Measurements from ENCODE around the gene LARGE1. TPM values are rescaled to one million over a fixed set of nuclear protein-coding genes. Genes with fewer than 3 reads are reported as not detected.

The LARGE1 gene
- total RNA-seq, 1 donor from 2014 or later: 140 TPM

DNA sequence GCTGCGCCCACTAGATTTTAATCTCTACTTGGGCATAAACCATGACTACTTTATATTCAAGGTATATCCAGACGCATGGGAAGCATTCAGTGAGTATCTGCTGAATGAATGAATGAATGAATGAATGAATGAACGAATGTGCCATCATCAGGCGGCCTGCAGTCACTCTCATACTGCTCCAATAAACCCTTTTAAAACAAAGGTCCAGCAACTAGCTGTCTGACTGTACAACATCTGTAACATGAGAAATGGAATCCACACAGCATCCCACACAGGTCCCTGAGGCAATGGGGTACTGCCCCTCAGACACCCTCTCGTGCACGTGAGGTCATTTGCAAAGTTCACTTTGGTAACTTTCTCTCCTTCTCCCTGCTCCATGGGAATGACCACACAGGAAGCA is 147.5 kb downstream of the LARGE1 start:
- DNase-seq (no peak), ATAC-seq (ENCODE audit: poor library complexity) (no peak)
- intact Hi-C loops (cut with DNase I): loop anchor here (10.0 kb wide), 1 partner anchor 142 kb away; no protein-coding TSS in a partner anchor

DNA sequence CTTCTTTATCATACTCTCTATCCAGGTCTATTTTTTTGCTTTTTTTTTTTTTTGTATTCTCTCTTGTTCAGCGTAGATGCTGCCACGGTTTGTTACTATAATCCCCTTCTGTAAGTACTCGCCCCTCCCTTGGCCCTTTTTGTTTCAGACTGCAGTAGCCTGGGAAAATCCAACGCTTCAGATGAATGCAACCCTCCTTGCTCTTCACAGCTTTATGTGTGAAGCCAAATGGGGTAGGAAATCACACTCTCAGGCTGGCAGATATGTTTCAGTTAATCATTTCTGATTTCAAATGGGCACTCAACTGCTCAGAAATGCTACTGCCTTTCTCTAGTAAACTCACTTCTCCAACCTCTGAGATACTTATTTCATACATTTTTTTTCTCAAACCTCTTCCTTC is 149.1 kb downstream of the LARGE1 start:
- no peak for ATAC-seq (ENCODE audit: poor library complexity)
- intact Hi-C loops (cut with DNase I): loop anchor here (10.0 kb wide), 1 partner anchor 144 kb away; no protein-coding TSS in a partner anchor
- DNase-seq: no peak

DNA sequence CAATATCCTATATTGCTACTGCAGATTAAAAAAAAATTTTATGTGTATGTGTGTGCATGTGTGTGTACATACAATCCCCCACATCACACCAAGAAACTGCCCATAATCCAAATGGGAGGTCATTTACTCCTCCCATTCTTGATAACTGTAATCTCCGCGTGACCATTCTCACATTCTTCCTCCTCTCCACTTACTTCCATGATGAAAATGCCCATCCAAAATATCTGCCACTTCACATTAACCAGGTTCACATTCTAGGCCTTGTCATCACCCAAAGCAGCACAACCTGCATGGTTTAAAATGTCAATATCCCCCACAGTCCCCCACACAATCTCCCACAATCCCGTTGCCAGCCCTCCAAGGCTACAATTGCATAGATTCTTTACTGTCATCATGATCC is 149.6 kb downstream of the LARGE1 start:
- intact Hi-C loops (cut with DNase I): loop anchor here (10.0 kb wide), 1 partner anchor 144 kb away; no protein-coding TSS in a partner anchor
- ATAC-seq (ENCODE audit: poor library complexity) (peak; percentile 64), DNase-seq (no peak)

GRCh38 chr22:33766091-33766490 is 154.2 kb downstream of the LARGE1 start:
- ATAC-seq (ENCODE audit: poor library complexity) (no peak), DNase-seq (no peak)
- intact Hi-C loops (cut with DNase I): no loop called here

GRCh38 chr22:33758961-33759360 is 161.3 kb downstream of the LARGE1 start:
- intact Hi-C loops (cut with DNase I): no loop called here

DNA sequence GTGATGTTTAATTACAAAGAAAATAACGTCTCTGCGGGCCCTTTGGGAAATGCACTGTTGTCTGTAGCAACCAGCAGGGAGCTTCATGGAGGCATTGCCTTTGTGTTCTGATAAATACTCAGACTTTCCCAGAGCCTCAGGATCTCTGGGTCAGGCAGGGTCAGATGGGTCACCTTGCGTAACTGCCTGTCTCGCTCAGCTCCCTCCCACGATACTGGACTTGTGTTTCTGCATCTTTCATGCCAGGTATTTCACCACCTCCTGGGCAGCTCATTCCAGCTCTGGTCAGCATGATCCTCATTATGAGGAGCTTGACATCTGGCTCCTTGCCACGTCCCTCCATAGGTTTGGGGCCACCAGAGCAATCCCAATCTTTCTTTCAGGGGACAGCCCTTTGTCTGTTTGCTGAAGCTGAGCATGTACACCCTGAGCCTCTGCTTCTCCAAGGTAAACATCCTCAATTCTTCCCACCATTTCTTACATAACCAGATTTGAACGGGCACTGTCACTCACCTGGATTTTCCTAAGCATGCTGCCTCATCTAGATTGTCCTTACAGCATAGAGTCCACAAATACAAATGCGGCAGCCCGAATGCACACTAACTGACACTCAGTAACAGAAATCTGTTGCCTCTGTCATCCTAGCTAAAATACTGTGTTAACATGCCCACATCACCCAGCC is 162.3 kb downstream of the LARGE1 start:
- DNase-seq: no peak
- intact Hi-C loops (cut with DNase I): no loop called here
- ATAC-seq (ENCODE audit: poor library complexity): peak; percentile 70

More at GRCh38 chr22:33758961-33759360, 161.3 kb downstream of the LARGE1 start:
- ATAC-seq (ENCODE audit: poor library complexity): no peak
- no peak for DNase-seq

DNA sequence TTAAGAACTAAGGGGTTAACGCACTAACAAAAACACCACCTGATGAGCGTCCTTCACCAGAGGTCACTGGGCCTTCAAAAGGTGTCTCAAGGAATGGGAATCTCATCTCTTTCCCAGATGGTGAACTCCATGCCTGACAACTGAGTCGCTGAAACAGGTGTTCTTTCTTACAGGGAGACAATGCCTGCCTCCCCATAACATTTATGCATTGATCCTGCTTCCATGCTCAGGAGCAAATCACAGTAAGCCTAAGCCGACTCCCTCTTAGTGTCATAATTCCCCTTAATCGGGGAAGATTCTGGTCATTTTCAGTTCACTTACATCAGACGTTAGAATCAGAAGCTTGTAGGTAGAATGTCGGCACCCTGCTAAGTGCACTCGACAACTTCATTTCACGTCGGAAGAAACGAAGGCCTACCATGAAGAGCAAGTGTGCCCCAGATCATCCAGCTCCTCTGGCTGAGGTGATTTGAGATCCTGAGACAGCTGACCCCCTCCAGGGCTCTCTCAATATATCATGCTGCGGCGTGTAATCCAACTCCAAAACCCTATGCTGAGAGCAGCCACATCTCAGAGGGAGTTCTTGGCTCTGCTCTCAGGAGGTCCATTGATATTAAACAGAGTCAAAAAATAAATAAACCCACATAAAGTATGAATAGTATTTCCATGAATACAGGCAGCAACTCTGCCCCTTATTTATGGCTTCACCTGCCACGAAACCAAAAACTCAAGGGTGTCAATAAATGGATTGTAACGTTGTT is 163.1 kb downstream of the LARGE1 start:
- ATAC-seq (ENCODE audit: poor library complexity): peak; percentile 34
- no peak for DNase-seq
- intact Hi-C loops (cut with DNase I): no loop called here

- peak; percentile 60 for ATAC-seq (ENCODE audit: poor library complexity)
- DNase-seq: no peak
- intact Hi-C loops (cut with DNase I): no loop called here
Observed at GRCh38 chr22:33756508-33756949, 163.7 kb downstream of the LARGE1 start.

- no peak for ATAC-seq (ENCODE audit: poor library complexity)
- intact Hi-C loops (cut with DNase I): loop anchor here (10.0 kb wide), 1 partner anchor 54 kb away; no protein-coding TSS in a partner anchor
Observed at GRCh38 chr22:33748714-33749113, 171.6 kb downstream of the LARGE1 start.

GRCh38 chr22:33747576-33748180 is 172.6 kb downstream of the LARGE1 start:
- intact Hi-C loops (cut with DNase I): loop anchor here (10.0 kb wide), 1 partner anchor 53 kb away; no protein-coding TSS in a partner anchor
- DNase-seq: no peak
- ATAC-seq (ENCODE audit: poor library complexity): no peak

More at GRCh38 chr22:33748714-33749113, 171.6 kb downstream of the LARGE1 start:
- no peak for DNase-seq

- intact Hi-C loops (cut with DNase I): loop anchor here (10.0 kb wide), 1 partner anchor 52 kb away; no protein-coding TSS in a partner anchor
- DNase-seq: no peak
- peak; percentile 11 for ATAC-seq (ENCODE audit: poor library complexity)
Observed at GRCh38 chr22:33747029-33747428, 173.2 kb downstream of the LARGE1 start.

DNA sequence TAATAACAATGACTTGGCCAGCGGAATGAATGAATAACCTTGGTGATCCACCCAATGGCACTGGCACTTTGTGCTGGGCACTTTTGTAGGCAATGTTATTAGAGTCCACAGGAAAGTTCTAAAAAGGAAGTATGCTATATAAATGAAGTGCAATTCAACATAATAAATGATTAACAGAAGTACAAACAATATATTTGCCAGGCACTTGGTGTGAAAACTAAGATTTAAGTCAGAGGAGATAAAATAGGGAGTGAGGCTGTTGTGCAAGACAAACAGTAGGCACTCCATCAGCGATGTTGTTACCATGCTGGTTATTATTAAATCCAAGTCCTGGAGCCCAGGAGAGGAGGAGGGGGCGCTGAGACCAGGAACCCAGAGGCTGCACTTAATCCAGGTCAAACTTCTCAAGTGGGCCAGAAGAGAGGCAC is 173.8 kb downstream of the LARGE1 start:
- intact Hi-C loops (cut with DNase I): loop anchor here (10.0 kb wide), 1 partner anchor 52 kb away; no protein-coding TSS in a partner anchor
- no peak for DNase-seq
- ATAC-seq (ENCODE audit: poor library complexity): peak; percentile 37

- DNase-seq: no peak
- intact Hi-C loops (cut with DNase I): loop anchor here (10.0 kb wide), 1 partner anchor 51 kb away; no protein-coding TSS in a partner anchor
- peak; percentile 7 for ATAC-seq (ENCODE audit: poor library complexity)
Observed at GRCh38 chr22:33745501-33745900, 174.8 kb downstream of the LARGE1 start.

DNA sequence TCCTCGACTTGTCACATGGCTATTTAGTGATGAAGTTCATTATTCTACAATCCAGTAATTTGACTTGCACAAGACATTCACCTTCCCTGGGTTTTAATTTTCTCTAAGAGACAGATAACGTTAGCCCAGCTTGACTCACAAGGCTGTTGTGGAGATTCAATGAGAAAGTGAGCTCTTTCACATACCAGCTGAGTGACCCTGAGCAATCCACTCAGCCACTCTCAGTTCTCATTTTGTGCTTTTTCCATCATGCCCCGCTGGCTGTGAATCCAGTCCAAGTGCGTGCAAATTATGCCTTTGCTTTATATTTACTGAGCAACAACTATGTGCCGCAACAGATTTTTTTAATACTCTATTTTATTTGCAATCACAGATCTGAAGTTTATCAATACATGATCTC is 176.5 kb downstream of the LARGE1 start:
- ATAC-seq (ENCODE audit: poor library complexity) (no peak), DNase-seq (no peak)
- intact Hi-C loops (cut with DNase I): loop anchor here (10.0 kb wide), 1 partner anchor 49 kb away; no protein-coding TSS in a partner anchor

GRCh38 chr22:33741025-33741424 is 179.3 kb downstream of the LARGE1 start:
- DNase-seq: no peak
- intact Hi-C loops (cut with DNase I): loop anchor here (10.0 kb wide), 1 partner anchor 46 kb away; no protein-coding TSS in a partner anchor
- no peak for ATAC-seq (ENCODE audit: poor library complexity)

DNA sequence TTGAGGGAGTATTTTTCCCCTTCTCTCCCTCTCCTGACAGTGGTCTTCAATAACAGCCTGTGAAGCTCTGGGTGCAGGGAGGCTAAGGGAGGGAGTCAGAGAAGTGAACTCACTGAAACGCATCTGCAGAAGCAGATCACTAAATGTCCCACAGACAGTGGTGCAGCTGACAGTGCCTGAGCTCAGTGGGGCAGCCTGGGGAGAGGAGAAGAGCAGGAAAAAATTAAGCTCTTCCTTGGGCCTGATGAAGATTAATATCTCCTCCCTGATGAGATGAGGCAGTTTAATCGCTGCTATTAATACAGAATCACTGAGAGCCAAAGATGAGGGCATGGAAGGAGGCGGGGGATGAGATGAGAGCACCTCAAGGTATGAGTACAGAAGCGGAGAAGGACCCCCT is 180.8 kb downstream of the LARGE1 start:
- no peak for DNase-seq
- intact Hi-C loops (cut with DNase I): no loop called here
- ATAC-seq (ENCODE audit: poor library complexity): no peak

- intact Hi-C loops (cut with DNase I): no loop called here
- peak; percentile 60 for ATAC-seq (ENCODE audit: poor library complexity)
Observed at GRCh38 chr22:33737662-33738061, 182.6 kb downstream of the LARGE1 start.

GRCh38 chr22:33735978-33736377 is 184.3 kb downstream of the LARGE1 start:
- ATAC-seq (ENCODE audit: poor library complexity): no peak
- DNase-seq: no peak

More at GRCh38 chr22:33737662-33738061, 182.6 kb downstream of the LARGE1 start:
- DNase-seq: no peak

DNA sequence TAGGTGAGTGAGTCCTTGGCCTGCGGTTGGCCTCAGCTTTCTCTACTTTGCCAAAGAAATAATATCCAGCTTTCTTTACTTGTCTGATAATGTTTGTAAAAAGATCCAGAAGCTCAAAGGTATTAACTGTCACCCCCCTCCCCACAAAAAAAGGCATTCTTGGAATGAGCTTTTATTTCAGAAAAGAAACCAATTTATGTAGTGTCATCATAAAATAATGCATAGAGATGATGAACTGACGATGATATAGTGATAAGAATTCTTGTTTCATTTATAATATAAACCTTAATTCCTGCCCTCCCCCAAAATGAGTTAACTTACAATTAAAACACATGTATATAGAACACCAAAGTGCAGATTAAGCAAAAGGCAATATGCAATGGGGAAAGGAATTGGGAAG is 191.4 kb downstream of the LARGE1 start:
- no peak for DNase-seq
- intact Hi-C loops (cut with DNase I): loop anchor here (10.0 kb wide), 1 partner anchor 56 kb away; no protein-coding TSS in a partner anchor
- ATAC-seq (ENCODE audit: poor library complexity): no peak

More at GRCh38 chr22:33735978-33736377, 184.3 kb downstream of the LARGE1 start:
- intact Hi-C loops (cut with DNase I): no loop called here

Measured in Right ventricle myocardium superior (tissue), 1 donor.